Measurements from ENCODE around the gene NNAT. TPM values are rescaled to one million over a fixed set of nuclear protein-coding genes. Genes with fewer than 3 reads are reported as not detected.

NNAT gene
- total RNA-seq, 1 donor = 1.3 TPM

GRCh38 chr20:37566590-37567330, 45.7 kb downstream of the NNAT start:
- no peak for TF ChIP-seq CTCF (IDR thresholded peaks at IDR 0.05; ENCODE audit: insufficient read depth, low read depth, low read length)
- DNase-seq (ENCODE audit: low read depth) = no peak
- no peak overlapping the region for H3K4me3 ChIP-seq (ENCODE audit: low read depth, low read length)

- H3K4me3 ChIP-seq (ENCODE audit: low read depth, low read length) = no peak overlapping the region
- no peak for DNase-seq (ENCODE audit: low read depth)
- no peak for TF ChIP-seq CTCF (IDR thresholded peaks at IDR 0.05; ENCODE audit: insufficient read depth, low read depth, low read length)
Measured at GRCh38 chr20:37567331-37567665, 46.2 kb downstream of the NNAT start.

- DNase-seq (ENCODE audit: low read depth) = no peak
- no peak overlapping the region for H3K4me3 ChIP-seq (ENCODE audit: low read depth, low read length)
- TF ChIP-seq CTCF (IDR thresholded peaks at IDR 0.05; ENCODE audit: insufficient read depth, low read depth, low read length) = no peak
Measured at GRCh38 chr20:37567671-37568588, 46.9 kb downstream of the NNAT start.

DNA sequence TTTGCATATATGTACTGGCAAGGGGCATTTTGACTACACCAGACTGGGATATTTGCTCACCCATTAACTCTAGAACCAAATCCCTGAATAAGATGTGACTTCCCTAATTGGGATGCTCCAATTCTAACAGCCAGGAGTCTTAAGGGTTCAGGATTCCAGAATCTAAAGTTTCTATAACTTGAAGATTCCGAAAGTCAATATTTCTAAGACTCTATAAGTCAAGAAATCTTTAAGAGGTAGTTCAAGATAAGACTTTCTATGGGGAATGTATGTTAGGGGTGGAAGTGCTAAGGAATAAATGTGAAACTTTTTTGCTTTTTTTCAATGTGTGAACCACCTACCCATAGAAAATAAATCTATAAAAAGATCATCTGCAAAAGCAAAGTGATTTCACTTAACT, 49.4 kb downstream of the NNAT start:
- DNase-seq (ENCODE audit: low read depth) = no peak
- no peak overlapping the region for H3K4me3 ChIP-seq (ENCODE audit: low read depth, low read length)
- no peak for TF ChIP-seq CTCF (IDR thresholded peaks at IDR 0.05; ENCODE audit: insufficient read depth, low read depth, low read length)

DNA sequence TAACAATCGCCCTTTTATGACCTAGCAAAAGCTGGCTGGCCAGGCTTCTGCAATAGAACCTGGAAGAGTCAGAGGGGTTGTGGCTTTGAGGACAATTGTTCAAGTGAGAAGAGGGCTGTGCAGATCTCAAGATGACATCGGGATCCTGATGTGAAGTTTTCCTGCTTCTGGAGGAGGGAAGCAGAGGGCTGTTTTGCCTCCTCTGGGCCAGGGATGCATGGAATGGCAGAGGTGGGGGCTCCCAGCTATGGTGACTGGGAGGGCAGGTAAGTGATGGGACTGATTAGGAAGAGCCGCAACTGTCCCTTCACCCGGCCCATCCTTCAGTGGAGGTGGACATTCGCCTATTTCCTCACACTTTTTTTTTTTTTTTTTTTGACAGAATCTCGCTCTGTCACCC, 50.0 kb downstream of the NNAT start:
- no peak overlapping the region for H3K4me3 ChIP-seq (ENCODE audit: low read depth, low read length)
- no peak for TF ChIP-seq CTCF (IDR thresholded peaks at IDR 0.05; ENCODE audit: insufficient read depth, low read depth, low read length)
- no peak for DNase-seq (ENCODE audit: low read depth)

Other genes with a start within 250 kb of the NNAT start
- 15.1 and 17.1 TPM in 2 replicates for gene MANBAL, start 231.6 kb upstream of the NNAT start, total RNA-seq
- gene SRC, start 175.1 kb upstream of the NNAT start, total RNA-seq = 20.3 and 20.6 TPM in 2 replicates
- gene BLCAP, start 6.6 kb downstream of the NNAT start, total RNA-seq = 37.7 and 55.7 TPM in 2 replicates
- 19.3 and 23.3 TPM in 2 replicates for gene CTNNBL1, start 172.8 kb downstream of the NNAT start, total RNA-seq